Ovary (tissue), 3 donors: Measurements from ENCODE around the gene CHL1.

Experiments
- CTCF ChIP-seq, 3 donors: fragments of 450-650 bp in 2 of 3; fragments of 200-600 bp in 1 of 3; IDR thresholded peaks; one replicate each; pipeline versions ENCODE4 v1.5.1 to v1.8.0; 2016 to 2022; ENCODE audit warnings: antibody characterized with exemption in 3 of 3, mild to moderate bottlenecking in 1 of 3
- EP300 ChIP-seq: sonication (generic); formaldehyde crosslinking; IDR thresholded peaks from one replicate; pipeline ENCODE4 v1.6.1; 2017; ENCODE audit warnings: antibody characterized with exemption
- POLR2A ChIP-seq: fragments of 450-650 bp; IDR thresholded peaks from one replicate; pipeline ENCODE4 v1.6.1; 2017; ENCODE audit warnings: antibody characterized with exemption, mild to moderate bottlenecking, moderate library complexity
- donor health status: DM: no; HTN: no; CAD: no.

- no peak for TF ChIP-seq CTCF (IDR thresholded peaks at IDR 0.05)
- TF ChIP-seq POLR2A, result no peak
- TF ChIP-seq EP300, result no peak
These were observed 1.4 kb downstream of the CHL1 start for GRCh38 chr3:197828-198491.
